ENCODE data around the gene TELO2.

TELO2 gene

DNA sequence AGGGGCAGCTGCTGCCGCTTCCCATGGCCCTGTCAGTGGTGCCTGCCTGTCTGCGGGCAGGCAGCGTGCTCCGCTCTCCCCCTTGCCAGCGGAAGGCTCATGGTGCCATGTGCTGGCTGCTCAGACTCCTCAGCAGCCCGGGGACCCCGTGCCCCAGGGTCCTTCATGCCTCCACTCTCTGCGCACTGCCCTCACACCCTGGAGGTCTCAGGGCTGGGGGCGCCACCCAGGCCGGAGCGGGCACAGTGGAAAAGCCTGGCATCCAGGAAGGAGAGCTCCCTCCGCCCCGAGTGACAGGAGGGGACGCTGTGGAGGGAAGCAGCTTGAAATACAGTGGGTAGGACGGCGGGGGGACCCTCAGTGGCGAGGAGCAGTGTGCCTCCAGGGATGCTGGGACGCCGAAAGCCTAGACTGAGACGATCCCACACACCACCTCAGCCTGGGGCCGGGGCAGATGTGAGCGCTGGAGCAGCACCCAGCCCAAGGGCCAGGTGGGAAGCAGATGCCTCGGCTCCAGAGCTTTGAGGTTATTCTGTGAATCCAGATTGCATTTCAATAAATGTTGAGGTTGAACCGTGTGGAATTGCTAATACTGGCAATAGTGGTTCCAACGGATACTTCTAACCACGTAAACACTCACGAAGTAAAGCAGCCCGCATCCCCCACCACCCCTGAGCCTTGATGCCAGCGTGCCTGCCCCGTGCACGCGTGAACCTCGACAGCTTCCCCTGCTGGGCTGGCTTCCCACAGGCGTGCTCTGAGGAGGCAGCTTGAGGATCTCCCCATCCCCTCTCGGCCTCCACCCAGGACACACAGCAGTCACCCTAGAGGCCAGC, 46.8 kb downstream of the TELO2 start:
- peak; percentile 15 for DNase-seq

DNA sequence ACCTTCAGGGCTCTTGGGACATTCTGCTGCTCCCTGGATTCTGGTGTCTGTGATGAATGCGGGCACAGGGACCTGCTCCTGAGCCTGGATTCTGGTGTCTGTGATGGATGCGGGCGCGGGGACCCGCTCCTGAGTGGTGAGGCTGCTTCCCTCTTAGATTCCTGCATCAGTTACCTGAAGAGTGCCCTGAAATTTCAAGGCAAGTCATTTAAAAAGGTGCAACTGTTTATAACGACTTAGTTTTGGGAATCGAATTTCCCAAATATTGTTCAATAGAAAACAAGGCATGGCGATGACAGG, 47.3 kb downstream of the TELO2 start:
- DNase-seq, result peak; percentile 12

DNA sequence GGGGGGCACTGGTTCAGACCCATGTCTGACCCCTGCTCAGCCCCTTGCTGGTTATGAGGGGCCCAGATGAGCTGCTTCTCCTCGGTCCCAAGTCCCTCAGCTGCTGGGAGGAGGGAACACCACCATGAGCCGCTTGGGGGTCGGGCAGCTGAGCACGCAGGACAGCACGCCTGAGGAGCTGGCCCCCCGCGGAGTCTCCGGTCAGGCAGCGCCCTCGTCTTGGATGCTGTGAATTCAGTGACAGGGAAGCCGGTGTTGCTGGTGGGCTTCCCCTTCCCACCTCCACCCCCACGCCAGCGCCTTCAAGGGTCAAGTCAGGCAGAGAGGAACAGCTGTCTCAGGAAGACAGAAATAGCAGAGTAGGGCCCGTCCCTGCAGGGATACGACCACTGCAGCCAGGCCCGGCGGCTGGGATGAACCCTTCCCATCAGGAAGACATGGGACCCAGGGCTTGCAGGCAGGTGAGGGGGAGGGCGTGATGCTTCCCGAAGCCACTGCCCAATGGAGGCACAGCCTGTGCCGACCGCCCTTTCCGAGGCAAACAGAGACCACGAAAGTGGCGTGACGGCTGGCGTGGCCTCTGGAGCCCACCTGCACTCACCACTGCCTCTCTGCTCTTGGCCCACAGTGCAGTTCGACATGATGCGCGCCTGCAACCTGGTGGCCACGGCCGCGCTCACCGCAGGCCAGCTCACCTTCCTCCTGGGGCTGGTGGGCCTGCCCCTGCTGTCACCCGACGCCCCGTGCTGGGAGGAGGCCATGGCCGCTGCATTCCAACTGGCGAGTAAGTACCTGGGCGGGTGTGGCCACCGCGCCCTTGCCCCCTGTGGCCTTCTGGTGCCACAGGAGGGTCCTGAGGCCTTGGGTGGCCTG, 48.4 kb downstream of the TELO2 start:
- no peak for DNase-seq

DNA sequence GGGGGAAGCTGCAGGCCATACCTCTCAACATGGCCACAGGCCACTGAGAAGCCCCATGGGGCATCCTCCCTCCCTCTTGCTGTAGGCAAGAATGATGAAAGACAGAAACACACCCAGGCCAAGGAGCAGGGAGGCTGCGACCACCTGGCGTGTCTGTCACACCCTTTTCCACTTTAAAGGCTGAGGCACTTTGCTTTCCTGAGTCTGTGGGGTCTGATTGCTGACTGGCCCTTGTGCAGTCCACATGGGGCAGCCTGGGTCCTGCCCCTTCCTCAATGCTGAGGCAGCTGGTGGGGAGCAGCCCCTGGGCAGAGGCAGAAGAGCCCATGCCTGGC, 49.0 kb downstream of the TELO2 start:
- no peak for DNase-seq

DNA sequence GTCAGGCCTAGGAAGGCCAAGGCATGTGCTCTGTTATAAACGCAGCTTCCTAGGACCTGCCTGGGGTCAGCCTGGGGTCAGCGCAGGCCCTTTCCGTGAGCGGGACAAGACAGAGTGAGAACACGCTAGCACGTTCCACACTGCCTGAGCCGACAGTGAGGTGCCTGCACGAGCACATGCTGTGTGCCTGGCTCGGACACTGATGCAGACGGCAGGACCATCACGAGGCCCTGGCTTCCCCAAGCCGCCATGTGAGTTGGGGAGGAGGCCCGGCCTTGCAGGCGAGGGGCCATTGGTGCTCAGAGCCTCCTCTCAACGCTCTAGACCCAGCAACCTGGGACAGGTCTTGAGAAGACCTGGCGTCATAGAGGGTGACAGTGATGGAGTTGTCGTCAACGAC, 49.4 kb downstream of the TELO2 start:
- no peak for DNase-seq

DNA sequence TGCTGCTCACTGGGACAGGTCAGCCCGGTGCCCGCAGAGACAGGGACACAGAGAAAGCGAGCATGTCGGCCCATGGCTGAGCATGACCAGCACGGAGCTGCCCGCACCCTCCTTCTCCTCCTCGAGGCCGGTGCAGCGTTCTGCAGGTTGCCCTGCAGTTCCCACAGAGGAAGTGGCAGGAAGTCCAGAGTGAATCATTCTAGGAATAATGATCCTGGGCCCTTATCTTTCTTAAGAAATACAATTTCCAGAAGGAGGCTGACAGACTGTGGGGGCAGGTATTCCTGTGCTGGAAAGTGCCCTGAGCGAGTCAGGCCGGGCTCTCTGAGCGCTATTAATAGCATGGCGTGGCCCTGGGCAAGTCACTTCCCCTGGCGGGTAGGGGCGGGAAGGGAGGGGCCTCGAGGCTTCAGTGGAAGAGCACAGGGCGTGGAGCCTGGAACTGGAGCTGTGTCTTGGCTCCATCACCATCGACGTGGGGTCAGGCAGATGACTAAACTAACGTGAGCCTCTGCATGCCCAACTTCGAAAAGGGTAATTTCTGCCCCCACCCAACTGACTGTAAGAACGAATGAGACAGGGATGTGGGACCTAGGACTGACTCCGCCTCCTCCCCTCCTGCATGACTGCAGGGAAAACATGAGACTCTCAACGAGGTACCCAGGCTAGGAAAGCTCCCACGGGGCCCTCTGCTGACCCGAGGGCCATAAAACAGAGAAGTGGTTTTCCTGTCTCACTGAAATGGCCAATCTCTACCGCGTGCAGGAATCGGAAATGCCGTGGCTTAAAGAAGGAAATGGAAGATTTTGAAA, 50.1 kb downstream of the TELO2 start:
- DNase-seq, result no peak

DNA sequence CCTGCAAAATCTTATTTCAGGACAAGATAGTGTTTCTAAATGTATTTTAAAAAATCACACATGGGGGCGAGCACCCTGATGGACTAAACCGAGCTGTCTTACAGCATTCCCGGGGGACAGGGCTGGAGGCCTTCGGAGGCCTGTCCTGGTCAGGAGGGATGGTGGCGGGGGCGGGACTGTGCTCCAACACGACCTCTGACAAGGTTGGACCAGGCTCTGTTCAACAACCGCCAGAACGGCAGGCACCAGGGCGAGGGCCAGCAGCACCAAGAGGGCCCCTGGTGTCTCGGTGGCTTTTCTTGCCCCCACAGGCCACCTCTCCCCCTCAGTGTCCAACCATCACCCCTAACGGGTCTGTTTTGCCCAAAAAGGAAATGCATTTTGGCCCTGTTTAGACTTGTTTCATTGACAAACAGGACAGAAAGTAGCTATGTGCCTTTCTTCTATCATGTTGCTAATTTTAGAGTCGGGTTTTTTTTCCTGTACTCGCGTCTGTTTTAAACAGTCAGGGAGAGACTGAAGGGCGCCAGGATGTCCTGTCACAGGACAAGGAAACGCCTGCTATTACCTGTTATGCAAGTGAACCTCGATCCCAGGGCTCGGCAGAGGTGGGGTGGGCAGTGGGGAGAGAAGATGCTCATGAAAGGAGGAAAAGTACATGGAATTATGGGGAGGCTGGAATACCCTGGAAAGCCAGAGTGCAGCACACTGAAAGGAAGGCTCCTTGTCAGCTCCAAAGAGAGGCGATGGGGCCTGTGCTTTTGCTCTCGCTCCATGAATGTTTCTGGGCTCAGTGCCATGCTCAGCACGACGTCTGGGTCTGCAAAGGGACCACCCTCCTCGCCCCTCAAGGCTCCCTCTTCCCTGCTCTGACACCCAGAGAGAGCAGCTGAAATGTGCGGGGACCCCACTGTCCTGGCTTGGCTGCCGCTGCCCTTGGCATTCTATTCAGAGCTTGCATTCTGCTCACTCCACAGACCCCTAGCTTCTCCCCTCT, 52.2 kb downstream of the TELO2 start:
- DNase-seq, result peak; percentile 21

DNA sequence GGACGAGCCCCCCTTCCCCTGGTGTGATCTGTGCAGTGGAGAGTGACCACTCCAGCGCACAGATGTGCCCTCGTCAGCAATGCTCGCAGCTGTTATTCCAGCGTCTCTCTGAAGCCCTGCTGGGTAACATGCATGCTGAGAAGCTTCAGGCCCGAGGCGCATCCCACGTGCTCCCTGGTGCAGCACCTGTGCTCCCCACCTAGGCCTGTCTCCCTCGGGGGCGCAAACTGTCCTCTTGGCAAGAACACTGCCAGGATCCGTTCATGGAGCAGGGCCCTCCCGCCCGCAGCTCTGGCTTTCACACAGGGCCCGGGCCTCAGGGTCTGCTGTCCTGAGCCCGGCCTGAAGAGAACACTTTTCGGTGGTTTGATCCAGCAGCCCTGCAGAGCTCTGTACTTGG, 53.3 kb downstream of the TELO2 start:
- no peak for DNase-seq

DNA sequence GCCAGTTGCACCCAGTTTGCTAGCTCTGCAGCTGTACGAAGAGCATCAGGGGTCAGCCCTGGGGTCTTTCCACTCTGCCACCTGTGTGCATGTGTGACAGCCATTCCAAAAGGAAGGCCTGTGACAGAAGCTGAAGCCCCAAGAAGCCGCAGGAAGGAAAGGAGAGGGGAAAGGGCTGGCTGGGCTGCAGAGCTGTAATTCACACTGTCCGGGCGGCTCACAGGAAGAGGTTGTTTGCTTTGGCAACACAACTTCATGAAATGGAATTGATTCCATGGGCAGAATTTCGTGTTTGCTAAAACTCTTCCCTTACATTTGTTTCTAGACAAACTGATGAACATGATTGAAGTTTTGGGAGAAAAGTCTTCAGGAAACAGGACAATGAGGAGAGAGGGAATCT, 55.1 kb downstream of the TELO2 start:
- no peak for DNase-seq

DNA sequence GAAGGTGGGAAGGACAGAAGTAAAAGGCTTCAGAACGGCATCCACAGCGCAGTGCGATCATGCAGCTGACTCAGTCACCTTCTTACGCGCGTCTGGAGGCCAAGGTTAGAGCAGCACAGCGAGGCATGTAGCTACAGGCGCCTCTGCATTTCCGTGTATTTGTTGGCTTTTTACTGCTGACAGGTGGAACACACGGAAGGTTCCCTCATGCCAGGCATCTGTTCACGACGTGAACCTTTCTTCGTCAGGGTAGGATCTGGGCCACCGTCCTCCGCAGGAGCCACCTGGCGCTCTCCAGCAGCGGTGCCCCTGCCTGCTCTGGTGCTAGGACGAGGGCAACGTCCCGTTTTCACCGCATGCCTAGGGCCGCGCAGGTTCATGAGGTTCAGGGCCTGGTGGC, 55.6 kb downstream of the TELO2 start:
- DNase-seq, result no peak

DNA sequence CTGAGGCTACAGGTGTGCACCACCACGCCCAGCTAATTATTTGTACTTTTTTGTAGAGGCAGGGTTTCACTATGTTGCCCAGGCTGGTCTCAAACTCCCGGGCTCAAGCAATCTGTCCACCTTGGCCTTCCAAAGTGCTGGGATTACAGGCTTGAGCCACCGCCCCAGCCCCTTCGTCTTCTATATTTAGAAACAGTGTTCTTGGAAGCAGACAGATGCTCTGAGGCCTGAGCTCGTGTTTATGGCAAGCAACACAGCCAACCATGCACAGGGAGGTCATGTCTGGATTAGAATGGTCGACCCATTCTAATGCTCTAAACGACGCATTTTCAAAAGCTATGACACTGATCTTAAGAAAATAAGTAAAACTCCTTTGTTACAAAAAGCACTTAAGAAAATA, 56.9 kb downstream of the TELO2 start:
- no peak for DNase-seq

DNA sequence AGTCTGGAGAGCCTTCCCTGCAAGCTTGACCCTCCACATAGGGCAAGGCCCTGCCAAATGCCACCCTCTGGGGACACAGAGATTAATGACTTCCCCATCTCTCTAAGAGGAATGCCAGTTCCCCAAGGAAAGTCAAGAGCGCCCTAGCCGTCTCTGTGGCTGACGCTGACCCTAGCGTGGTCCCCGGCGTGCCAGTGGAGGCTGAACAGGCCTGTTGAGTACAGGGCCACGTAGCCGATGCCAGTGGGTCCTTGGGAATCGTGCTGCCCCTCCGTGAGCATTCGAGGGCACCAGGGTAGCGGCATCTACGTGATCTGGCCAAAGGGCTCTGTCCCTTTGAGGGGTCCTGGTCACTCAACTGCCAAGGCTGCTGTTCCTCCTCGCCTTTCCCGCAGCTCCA, 57.5 kb downstream of the TELO2 start:
- no peak for DNase-seq

DNA sequence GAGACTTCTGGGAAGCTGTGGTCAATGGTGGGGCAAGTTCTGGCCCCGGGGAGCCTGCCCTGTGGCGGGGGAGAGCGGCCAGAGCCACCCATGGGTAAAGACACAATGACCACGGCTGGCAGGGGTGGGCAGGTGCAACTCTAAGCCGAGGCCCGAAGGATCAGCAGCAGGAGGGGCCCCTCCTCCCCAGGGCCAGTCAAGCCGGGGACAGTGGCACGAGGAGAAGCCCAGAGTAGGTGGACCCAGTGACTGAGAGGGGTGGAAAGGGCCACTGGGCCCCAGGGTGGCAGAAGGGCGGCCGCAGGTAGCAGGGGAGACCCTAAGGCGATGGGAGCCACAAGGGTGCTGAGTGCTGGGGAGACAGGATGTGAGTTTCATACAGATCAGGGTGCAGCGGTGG, 58.0 kb downstream of the TELO2 start:
- no peak for DNase-seq

DNA sequence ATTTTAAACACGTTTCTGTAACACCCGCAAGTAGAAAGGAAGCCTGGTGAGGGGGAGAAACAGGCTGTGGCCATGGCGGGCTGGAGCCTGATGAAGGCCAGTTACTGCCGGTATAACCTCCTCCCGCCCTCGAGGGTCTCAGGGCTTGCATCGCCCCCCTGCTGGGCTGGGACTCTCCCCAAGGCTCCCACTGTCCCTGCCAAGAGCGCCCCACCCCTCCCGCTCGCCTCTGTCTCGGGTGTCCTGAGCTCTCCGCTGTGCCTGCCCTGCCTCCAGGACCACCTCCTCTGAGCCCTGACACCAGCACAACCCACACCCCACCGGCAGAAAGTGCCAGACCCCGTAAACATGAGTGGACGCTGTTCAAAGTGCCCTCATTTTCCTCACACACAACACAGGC, 59.0 kb downstream of the TELO2 start:
- DNase-seq, result no peak

DNA sequence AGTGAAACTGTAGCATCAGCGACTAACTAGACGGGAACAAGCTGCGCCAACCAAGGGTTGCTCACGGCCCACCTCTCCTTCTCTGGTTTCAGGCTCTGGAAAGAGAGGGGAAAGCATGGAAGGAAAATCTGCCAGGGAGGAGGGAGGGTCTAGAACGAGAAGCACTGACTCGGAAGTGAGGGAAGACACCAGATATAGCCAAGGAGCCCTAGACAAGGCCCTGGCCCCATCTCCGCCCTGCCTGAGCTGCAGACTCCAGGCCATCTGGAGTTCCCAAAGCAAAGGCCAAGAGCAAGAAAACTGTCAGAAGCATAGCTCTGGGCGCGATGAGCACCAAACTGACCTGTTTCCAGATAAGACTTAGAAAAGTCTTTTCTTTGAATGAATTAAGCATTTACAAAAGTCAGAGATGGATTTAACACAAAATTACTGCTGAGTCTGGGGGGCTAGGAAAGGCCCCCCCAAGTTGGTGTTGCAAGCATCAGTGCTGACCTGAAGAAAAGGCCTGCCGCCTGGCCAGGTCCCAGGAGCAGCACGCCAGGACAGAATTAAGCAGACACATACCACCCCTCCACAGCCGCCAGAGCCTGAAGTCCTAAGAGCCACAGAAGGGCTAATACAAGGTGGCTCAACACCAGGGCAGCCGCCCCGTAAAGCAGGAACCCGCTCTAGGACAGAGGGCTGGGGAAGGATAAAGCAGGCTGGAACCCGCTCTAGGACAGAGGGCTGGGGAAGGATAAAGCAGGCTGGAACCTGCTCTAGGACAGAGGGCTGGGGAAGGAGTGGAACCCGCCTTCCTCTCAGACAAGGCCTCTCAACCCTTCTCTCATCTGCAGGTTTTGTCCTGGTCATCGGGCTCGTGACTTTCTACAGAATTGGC, 61.0 kb downstream of the TELO2 start:
- no peak for DNase-seq

DNA sequence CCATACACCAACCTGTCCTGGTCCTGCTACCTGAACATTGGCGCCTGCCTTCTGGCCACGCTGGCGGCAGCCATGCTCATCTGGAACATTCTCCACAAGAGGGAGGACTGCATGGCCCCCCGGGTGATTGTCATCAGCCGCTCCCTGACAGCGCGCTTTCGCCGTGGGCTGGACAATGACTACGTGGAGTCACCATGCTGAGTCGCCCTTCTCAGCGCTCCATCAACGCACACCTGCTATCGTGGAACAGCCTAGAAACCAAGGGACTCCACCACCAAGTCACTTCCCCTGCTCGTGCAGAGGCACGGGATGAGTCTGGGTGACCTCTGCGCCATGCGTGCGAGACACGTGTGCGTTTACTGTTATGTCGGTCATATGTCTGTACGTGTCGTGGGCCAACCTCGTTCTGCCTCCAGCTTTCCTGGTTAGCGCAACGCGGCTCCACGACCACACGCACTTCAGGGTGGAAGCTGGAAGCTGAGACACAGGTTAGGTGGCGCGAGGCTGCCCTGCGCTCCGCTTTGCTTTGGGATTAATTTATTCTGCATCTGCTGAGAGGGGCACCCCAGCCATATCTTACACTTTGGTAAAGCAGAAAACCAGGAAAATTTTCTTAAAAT, 61.8 kb downstream of the TELO2 start:
- DNase-seq, result no peak

DNA sequence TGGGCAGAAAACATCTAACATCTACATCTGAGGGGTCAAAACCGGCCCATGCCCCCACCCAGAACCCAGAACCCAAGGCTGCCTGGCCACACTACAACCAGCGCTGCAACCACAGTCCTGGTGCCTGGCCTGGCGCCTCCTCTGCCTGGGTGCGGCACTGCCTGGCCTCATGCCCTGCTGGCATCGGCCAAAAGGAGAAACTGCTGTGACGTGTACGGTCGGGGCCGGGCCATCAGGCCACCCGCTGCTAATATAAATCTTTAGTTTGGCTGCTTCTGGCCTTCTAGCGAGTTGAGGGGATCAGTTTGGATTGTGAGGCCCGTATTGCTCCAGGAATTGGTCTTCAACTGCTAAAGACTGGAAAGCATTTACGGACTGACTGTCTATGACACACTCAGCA, 63.1 kb downstream of the TELO2 start:
- no peak for DNase-seq

DNA sequence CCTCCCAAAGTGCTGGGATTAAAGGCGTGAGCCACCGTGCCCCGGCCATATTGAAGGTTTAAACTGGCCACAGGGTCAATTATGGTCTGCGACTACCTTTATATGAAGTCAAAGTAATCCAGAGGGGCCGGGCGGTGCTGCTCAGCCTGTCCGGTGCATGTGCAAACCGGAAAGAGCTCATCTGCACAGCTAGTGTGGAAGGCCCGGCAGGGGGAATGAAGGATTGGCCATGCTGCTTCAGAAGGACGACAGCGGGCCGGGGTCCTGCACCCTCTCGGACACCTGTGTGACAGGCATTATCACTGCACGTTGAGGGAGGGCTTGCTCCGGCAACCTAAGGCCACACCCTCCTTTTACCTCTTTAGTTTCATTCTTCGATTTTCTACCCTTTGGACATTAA, 63.9 kb downstream of the TELO2 start:
- DNase-seq, result no peak

DNA sequence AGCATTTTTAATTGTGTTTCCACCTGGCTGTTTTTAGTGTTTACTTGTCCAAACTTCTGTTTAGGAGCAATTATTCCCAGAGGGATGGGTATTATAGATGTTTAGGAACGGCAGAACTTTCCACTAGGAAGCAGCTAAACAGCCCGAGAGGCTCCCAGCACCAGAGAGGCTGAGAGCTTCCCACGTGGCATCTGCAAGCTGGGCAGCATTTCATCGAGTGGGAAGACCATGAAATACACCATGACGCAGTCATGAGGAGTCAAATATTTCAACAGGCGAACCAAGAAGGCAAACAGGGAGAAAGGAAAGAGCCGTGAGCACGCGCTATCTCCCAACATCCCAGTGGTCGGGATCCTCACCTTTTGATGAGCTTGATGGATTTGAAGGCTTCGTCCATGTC, 64.4 kb downstream of the TELO2 start:
- no peak for DNase-seq

DNA sequence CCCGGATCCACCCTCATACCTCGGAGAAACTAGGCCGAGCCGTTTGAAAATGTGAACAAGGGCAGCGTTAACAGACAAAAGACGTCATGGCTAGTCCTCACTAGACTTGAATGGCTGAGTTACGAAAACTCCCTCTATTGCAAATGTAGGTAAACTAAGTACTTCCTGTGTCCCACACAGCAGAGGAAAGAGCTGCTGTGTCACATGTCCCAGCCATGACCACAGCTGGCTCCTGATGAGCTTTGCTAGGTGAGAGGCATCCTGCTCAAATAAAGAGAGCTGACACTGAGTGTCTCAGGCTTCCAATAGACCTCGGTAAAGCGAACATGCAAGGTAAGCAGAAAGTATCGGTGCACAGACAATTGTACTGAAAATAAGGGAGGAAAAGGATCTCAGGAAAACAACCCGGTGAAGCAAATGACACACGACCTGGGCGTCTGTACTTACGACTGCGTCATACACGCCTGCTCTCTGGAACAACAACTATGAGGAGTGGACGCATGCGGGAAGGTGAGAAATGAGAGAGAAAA, 66.4 kb downstream of the TELO2 start:
- no peak for DNase-seq
